Measurements from ENCODE around the gene EFEMP1. TPM values are rescaled to one million over a fixed set of nuclear protein-coding genes. Genes with fewer than 3 reads are reported as not detected.
A peak's percentile ranks its signal among the peaks of the same experiment; 100 is the strongest.

EFEMP1 gene
- total RNA-seq, 2 donors from 2014 or later, result 46.3 to 109 TPM

- H3K27me3 ChIP-seq (replicated peaks; ENCODE audit: insufficient read depth), result no peaks in the 10 kb centered on the region
- no peak for DNase-seq (ENCODE audit: low spot score)
Observed at GRCh38 chr2:55965966-55966365, 42.4 kb upstream of the EFEMP1 start.

GRCh38 chr2:55965276-55965675 lies 41.7 kb upstream of the EFEMP1 start:
- no peaks in the 10 kb centered on the region for H3K27me3 ChIP-seq (replicated peaks; ENCODE audit: insufficient read depth)
- TF ChIP-seq POLR2AphosphoS5 (IDR thresholded peaks at IDR 0.05) (no peak), POLR2A (IDR thresholded peaks at IDR 0.05) (no peak), CTCF (IDR thresholded peaks at IDR 0.05) (no peak)
- DNase-seq (ENCODE audit: low spot score), result no peak
- intact Hi-C loops (cut with DNase I), result no loop called here
- WGBS, result 50% methylated on average over 2 of the region's 2 CpGs
- no peaks in the 10 kb centered on the region for H3K4me1 ChIP-seq (replicated peaks)
- no peaks in the 10 kb centered on the region for H3K36me3 ChIP-seq
- H3K27ac ChIP-seq, result no peak overlapping the region
- no peaks in the 10 kb centered on the region for H3K9me3 ChIP-seq
- H3K4me3 ChIP-seq, result no peak overlapping the region

More at GRCh38 chr2:55965966-55966365, 42.4 kb upstream of the EFEMP1 start:
- Histone ChIP-seq H3K4me1 (replicated peaks) (no peaks in the 10 kb centered on the region), H3K27ac (no peak overlapping the region), H3K36me3 (no peaks in the 10 kb centered on the region), H3K4me3 (no peak overlapping the region), H3K9me3 (no peaks in the 10 kb centered on the region)
- intact Hi-C loops (cut with DNase I), result no loop called here
- 63% methylated on average over 3 of the region's 3 CpGs for WGBS
- TF ChIP-seq POLR2AphosphoS5 (IDR thresholded peaks at IDR 0.05), result no peak
- TF ChIP-seq POLR2A (IDR thresholded peaks at IDR 0.05), result no peak
- TF ChIP-seq CTCF (IDR thresholded peaks at IDR 0.05), result no peak

GRCh38 chr2:55962915-55963314 lies 39.3 kb upstream of the EFEMP1 start:
- no peak for DNase-seq (ENCODE audit: low spot score)
- Histone ChIP-seq H3K27me3 (replicated peaks; ENCODE audit: insufficient read depth) (no peaks in the 10 kb centered on the region), H3K9me3 (no peaks in the 10 kb centered on the region), H3K27ac (no peak overlapping the region), H3K36me3 (no peaks in the 10 kb centered on the region), H3K4me1 (replicated peaks) (no peaks in the 10 kb centered on the region), H3K4me3 (no peak overlapping the region)
- WGBS, result 77% methylated on average over 3 of the region's 3 CpGs
- no peak for TF ChIP-seq POLR2A (IDR thresholded peaks at IDR 0.05)
- intact Hi-C loops (cut with DNase I), result no loop called here

- no peak for TF ChIP-seq POLR2AphosphoS5 (IDR thresholded peaks at IDR 0.05)
- TF ChIP-seq POLR2A (IDR thresholded peaks at IDR 0.05), result no peak
- TF ChIP-seq CTCF (IDR thresholded peaks at IDR 0.05), result peak; percentile 31 to 66 (median 60)
- intact Hi-C loops (cut with DNase I), result loop anchor here (2.0 kb wide), 1 partner anchor 191 kb away; no protein-coding TSS in a partner anchor
- no peak overlapping the region for H3K27ac ChIP-seq
- H3K9me3 ChIP-seq, result no peaks in the 10 kb centered on the region
- H3K27me3 ChIP-seq (replicated peaks; ENCODE audit: insufficient read depth), result no peaks in the 10 kb centered on the region
- no peak overlapping the region for H3K4me3 ChIP-seq
- 19% methylated on average over 3 of the region's 3 CpGs for WGBS
- no peaks in the 10 kb centered on the region for H3K4me1 ChIP-seq (replicated peaks)
- DNase-seq (ENCODE audit: low spot score), result peak; percentile 43
- no peaks in the 10 kb centered on the region for H3K36me3 ChIP-seq
Observed at GRCh38 chr2:55961318-55961911, 37.8 kb upstream of the EFEMP1 start.

GRCh38 chr2:55958756-55959155 lies 35.2 kb upstream of the EFEMP1 start:
- WGBS, result 96% methylated on average over 1 of the region's 1 CpG
- Histone ChIP-seq H3K36me3 (no peaks in the 10 kb centered on the region), H3K4me3 (no peak overlapping the region), H3K27me3 (replicated peaks; ENCODE audit: insufficient read depth) (no peaks in the 10 kb centered on the region), H3K27ac (no peak overlapping the region), H3K4me1 (replicated peaks) (no peaks in the 10 kb centered on the region), H3K9me3 (no peaks in the 10 kb centered on the region)
- TF ChIP-seq CTCF (IDR thresholded peaks at IDR 0.05) (no peak), POLR2A (IDR thresholded peaks at IDR 0.05) (no peak), POLR2AphosphoS5 (IDR thresholded peaks at IDR 0.05) (no peak)
- DNase-seq (ENCODE audit: low spot score), result no peak
- intact Hi-C loops (cut with DNase I), result no loop called here

Measured in prostate gland (tissue), 2 donors.